ENCODE data around the gene DIP2A. TPM values are rescaled to one million over a fixed set of nuclear protein-coding genes. Genes with fewer than 3 reads are reported as not detected.

Gene DIP2A
- polyA plus RNA-seq, 1 donor from 2014 or later: 45.0 TPM

GRCh38 chr21:46421191-46421750 is 37.4 kb upstream of the DIP2A start:
- H3F3A ChIP-seq (ENCODE audit: insufficient read depth, low read length, poor library complexity, severe bottlenecking): no peaks in the 10 kb centered on the region
- H3K27me3 ChIP-seq (ENCODE audit: insufficient read depth, low read depth, low read length): no peaks in the 10 kb centered on the region
- H3K9ac ChIP-seq (ENCODE audit: low read length): no peak overlapping the region
- H3K4me3 ChIP-seq (ENCODE audit: low read length): no peak overlapping the region
- H3K79me2 ChIP-seq (replicated peaks; ENCODE audit: insufficient read depth, low read length): no peaks in the 10 kb centered on the region
- H4K20me1 ChIP-seq (ENCODE audit: insufficient read depth): no peaks in the 10 kb centered on the region
- TF ChIP-seq RAD21 (conservative IDR thresholded peaks at IDR 0.05): no peak
- TF ChIP-seq SMC3 (conservative IDR thresholded peaks at IDR 0.05; ENCODE audit: poor library complexity): no peak
- no peak overlapping the region for H2AFZ ChIP-seq (ENCODE audit: low read depth, low read length)
- H3K4me2 ChIP-seq (ENCODE audit: low read length): no peak overlapping the region
- no peaks in the 10 kb centered on the region for H3K9me2 ChIP-seq (ENCODE audit: insufficient read depth, low read length)
- no peak overlapping the region for H3K27ac ChIP-seq (ENCODE audit: low read length)
- H3K9me3 ChIP-seq (ENCODE audit: low read length): no peaks in the 10 kb centered on the region
- no peaks in the 10 kb centered on the region for H3K36me3 ChIP-seq (ENCODE audit: insufficient read depth, low read length)

DNA sequence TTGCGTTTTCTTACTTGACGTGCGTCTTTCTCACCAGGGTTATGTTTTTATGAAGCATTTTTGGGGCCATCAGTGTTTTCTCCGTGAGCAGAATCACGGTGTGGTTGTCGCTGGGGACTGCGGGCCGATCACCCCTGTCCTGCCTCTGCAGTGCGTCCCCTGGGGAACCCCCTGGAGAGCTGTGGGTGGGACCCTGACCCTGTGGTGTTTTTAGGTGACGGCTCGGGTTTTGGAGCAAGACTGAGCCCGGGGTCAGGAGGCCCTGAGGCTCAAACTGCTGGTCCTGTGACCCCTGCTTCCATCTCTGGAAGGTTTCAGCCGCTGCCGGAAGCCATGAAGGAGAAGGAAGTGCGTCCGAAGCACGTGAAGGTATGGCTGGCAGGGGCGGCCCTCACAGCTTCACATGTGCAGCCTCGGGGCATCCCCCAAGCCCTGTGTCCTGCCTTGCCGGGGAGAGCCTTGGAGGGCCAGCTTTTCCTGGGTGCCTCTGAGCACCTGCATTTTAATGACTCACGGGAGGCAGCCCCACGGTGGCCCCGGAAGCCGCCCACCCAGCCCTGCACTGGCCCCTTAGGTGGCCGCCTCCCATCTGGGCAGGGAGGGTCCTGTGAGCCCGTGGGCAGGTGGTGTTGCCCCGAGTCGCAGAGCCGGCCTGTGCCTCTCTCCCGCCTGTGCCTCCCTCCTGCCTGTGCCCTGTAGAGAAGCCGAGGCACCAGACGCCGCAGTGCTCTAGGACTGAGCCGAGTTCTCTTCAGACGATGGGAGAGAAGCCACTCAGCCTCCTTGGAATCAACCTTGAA is 36.7 kb upstream of the DIP2A start:
- Histone ChIP-seq H3K9me2 (ENCODE audit: insufficient read depth, low read length) (no peaks in the 10 kb centered on the region), H3K36me3 (ENCODE audit: insufficient read depth, low read length) (no peaks in the 10 kb centered on the region), H3K4me3 (ENCODE audit: low read length) (no peak overlapping the region), H3K9me3 (ENCODE audit: low read length) (no peaks in the 10 kb centered on the region), H3K9ac (ENCODE audit: low read length) (no peak overlapping the region), H3K79me2 (replicated peaks; ENCODE audit: insufficient read depth, low read length) (no peaks in the 10 kb centered on the region), H3F3A (ENCODE audit: insufficient read depth, low read length, poor library complexity, severe bottlenecking) (no peaks in the 10 kb centered on the region), H3K4me2 (ENCODE audit: low read length) (no peak overlapping the region), H3K27me3 (ENCODE audit: insufficient read depth, low read depth, low read length) (no peaks in the 10 kb centered on the region), H2AFZ (ENCODE audit: low read depth, low read length) (no peak overlapping the region), H4K20me1 (ENCODE audit: insufficient read depth) (no peaks in the 10 kb centered on the region), H3K27ac (ENCODE audit: low read length) (no peak overlapping the region)
- TF ChIP-seq MXI1 (conservative IDR thresholded peaks at IDR 0.05; ENCODE audit: poor library complexity, severe bottlenecking) (no peak), EZH2 (IDR thresholded peaks at IDR 0.05; ENCODE audit: borderline replicate concordance, insufficient read depth, low read length, poor library complexity, severe bottlenecking) (no peak), REST (IDR thresholded peaks at IDR 0.05; ENCODE audit: borderline replicate concordance) (no peak), EP300 (conservative IDR thresholded peaks at IDR 0.05; ENCODE audit: poor library complexity, severe bottlenecking) (no peak), RAD21 (conservative IDR thresholded peaks at IDR 0.05) (no peak), SMC3 (conservative IDR thresholded peaks at IDR 0.05; ENCODE audit: poor library complexity) (no peak), POLR2AphosphoS5 (IDR thresholded peaks at IDR 0.05) (no peak), TAF1 (IDR thresholded peaks at IDR 0.05; ENCODE audit: low read depth) (no peak)
- TF ChIP-seq, protein P1, sequence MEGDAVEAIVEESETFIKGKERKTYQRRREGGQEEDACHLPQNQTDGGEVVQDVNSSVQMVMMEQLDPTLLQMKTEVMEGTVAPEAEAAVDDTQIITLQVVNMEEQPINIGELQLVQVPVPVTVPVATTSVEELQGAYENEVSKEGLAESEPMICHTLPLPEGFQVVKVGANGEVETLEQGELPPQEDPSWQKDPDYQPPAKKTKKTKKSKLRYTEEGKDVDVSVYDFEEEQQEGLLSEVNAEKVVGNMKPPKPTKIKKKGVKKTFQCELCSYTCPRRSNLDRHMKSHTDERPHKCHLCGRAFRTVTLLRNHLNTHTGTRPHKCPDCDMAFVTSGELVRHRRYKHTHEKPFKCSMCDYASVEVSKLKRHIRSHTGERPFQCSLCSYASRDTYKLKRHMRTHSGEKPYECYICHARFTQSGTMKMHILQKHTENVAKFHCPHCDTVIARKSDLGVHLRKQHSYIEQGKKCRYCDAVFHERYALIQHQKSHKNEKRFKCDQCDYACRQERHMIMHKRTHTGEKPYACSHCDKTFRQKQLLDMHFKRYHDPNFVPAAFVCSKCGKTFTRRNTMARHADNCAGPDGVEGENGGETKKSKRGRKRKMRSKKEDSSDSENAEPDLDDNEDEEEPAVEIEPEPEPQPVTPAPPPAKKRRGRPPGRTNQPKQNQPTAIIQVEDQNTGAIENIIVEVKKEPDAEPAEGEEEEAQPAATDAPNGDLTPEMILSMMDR (IDR thresholded peaks at IDR 0.05; ENCODE audit: poor library complexity, severe bottlenecking): no peak
